Caco-2 (cell line): ENCODE data around the gene MAPK8IP3. TPM values are rescaled to one million over a fixed set of nuclear protein-coding genes. Genes with fewer than 3 reads are reported as not detected.

ENCODE experiments used
- BruUV-seq: library from RNA; stranded (reverse); fragments of 400-500 nt; replicated peaks from 2 replicates; lab custom pipeline; 2021; lab: Mats Ljungman, UMichigan
- CTCF ChIA-PET: fragments of 300-600 bp; sonication (Branson Sonifier 250); formaldehyde crosslinking; loops from one replicate; lab custom pipeline; 2022; ENCODE audit warnings: antibody characterized with exemption; lab: Charles Lee
- POLR2A ChIA-PET: fragments of 300-600 bp; sonication (Branson Sonifier 250); formaldehyde crosslinking; loops from one replicate; lab custom pipeline; 2022; ENCODE audit warnings: antibody characterized with exemption; lab: Charles Lee
- DNase-seq, 2 experiments: peaks; one replicate each; pipeline versions ENCODE4 v3.0.0 to v3.0.0-alpha.2; 2020 to 2022
- H3K27me3 ChIP-seq: replicated peaks from 2 replicates; pipeline ENCODE4 v1.6.0; 2011; ENCODE audit warnings: low read length; ENCODE audit not compliant: control insufficient read depth, insufficient read depth
- H3K36me3 ChIP-seq: 2 replicates; pipeline ENCODE4 v1.5.1; 2011; ENCODE audit warnings: low read length; ENCODE audit not compliant: control insufficient read depth, insufficient read depth
- H3K4me1 ChIP-seq: fragments of 250-450 bp; sonication (Bioruptor Pico); 2 replicates; pipeline ENCODE4 v1.5.1; 2020; ENCODE audit warnings: mild to moderate bottlenecking
- H3K4me3 ChIP-seq: 2 replicates; pipeline ENCODE4 v1.5.1; 2011; ENCODE audit warnings: low read depth, mild to moderate bottlenecking, control low read depth, low read length
- H3K9me3 ChIP-seq: fragments of 250-450 bp; sonication (Bioruptor Pico); 2 replicates; pipeline ENCODE4 v1.5.1; 2020; ENCODE audit warnings: mild to moderate bottlenecking, moderate library complexity
- H3K27ac Mint-ChIP-seq: one replicate; pipeline ENCODE4 v1.8.0; 2022; ENCODE audit warnings: mixed read lengths; ENCODE audit not compliant: unreplicated experiment
- H3K27me3 Mint-ChIP-seq: one replicate; pipeline ENCODE4 v1.8.0; 2022; ENCODE audit warnings: mixed read lengths; ENCODE audit not compliant: insufficient read depth, unreplicated experiment
- H3K36me3 Mint-ChIP-seq: one replicate; pipeline ENCODE4 v1.8.0; 2022; ENCODE audit warnings: mild to moderate bottlenecking, mixed read lengths; ENCODE audit not compliant: insufficient read depth, unreplicated experiment
- H3K4me1 Mint-ChIP-seq: one replicate; pipeline ENCODE4 v1.8.0; 2022; ENCODE audit warnings: low read depth, mixed read lengths; ENCODE audit not compliant: unreplicated experiment
- H3K4me3 Mint-ChIP-seq: one replicate; pipeline ENCODE4 v1.8.0; 2022; ENCODE audit warnings: mild to moderate bottlenecking, moderate library complexity, mixed read lengths; ENCODE audit not compliant: unreplicated experiment
- H3K9me3 Mint-ChIP-seq: one replicate; pipeline ENCODE4 v1.8.0; 2022; ENCODE audit warnings: mixed read lengths; ENCODE audit not compliant: unreplicated experiment
- CTCF ChIP-seq, 2 experiments: fragments of 200-600 bp in 1 of 2; IDR thresholded peaks; 1 replicate in 1 of 2; 2 replicates in 1 of 2; pipeline versions ENCODE4 v1.5.1 to v1.8.0; 2011 to 2022; ENCODE audit warnings: antibody characterized with exemption in 1 of 2, control low read depth in 1 of 2, inconsistent platforms in 1 of 2, low read depth in 1 of 2, low read length in 1 of 2, mild to moderate bottlenecking in 1 of 2, moderate library complexity in 1 of 2; ENCODE audit not compliant: insufficient read depth in 1 of 2, severe bottlenecking in 1 of 2, unreplicated experiment in 1 of 2
- intact Hi-C: fragments of 100-400 bp; cut with micrococcal nuclease; formaldehyde crosslinking; loops from one replicate; pipeline ENCODE4 v1.10.0; 2022; ENCODE audit not compliant: unreplicated experiment
- total RNA-seq: library from RNA; stranded (reverse); gene quantifications from 2 replicates; pipeline ENCODE4 v1.2.3, GENCODE V29; 2022

Gene MAPK8IP3
- total RNA-seq, 1 experiment from 2014 or later: 60.5 TPM

- Histone ChIP-seq H3K4me1 (peaks cover 11% of the 10 kb centered on the region), H3K4me3 (no peak overlapping the region; the same call in 1 of the 2 replicates), H3K36me3 (no peaks in the 10 kb centered on the region), H3K27me3 (no peaks in the 10 kb centered on the region), H3K9me3 (no peaks in the 10 kb centered on the region)
- H3K9me3 Mint-ChIP-seq: no peaks in the 10 kb centered on the region
- TF ChIP-seq CTCF (IDR thresholded peaks at IDR 0.05; ENCODE audit: insufficient read depth in 1 of 2, low read depth in 1 of 2, low read length in 1 of 2, severe bottlenecking in 1 of 2, unreplicated experiment in 1 of 2): no peak
- peaks cover 80% of the 10 kb centered on the region for H3K36me3 Mint-ChIP-seq
- no peak overlapping the region for H3K27ac Mint-ChIP-seq
- no peak for DNase-seq
- H3K27me3 Mint-ChIP-seq: no peaks in the 10 kb centered on the region
- intact Hi-C loops: no loop called here
- no peaks in the 10 kb centered on the region for H3K4me1 Mint-ChIP-seq
- POLR2A ChIA-PET: no interaction called here
- BruUV-seq: no TSS peak
- H3K4me3 Mint-ChIP-seq: no peak overlapping the region
- CTCF ChIA-PET: no interaction called here
These were observed 70.1 kb downstream of the MAPK8IP3 start for GRCh38 chr16:1775846-1776671.

- Histone ChIP-seq H3K4me1 (peaks cover 15% of the 10 kb centered on the region), H3K9me3 (no peaks in the 10 kb centered on the region), H3K36me3 (no peaks in the 10 kb centered on the region), H3K27me3 (no peaks in the 10 kb centered on the region), H3K4me3 (no peak overlapping the region)
- H3K27me3 Mint-ChIP-seq: no peaks in the 10 kb centered on the region
- H3K27ac Mint-ChIP-seq: no peak overlapping the region
- peaks cover 5% of the 10 kb centered on the region for H3K4me1 Mint-ChIP-seq
- ChIA-PET CTCF (no interaction called here), POLR2A (no interaction called here)
- DNase-seq: no peak
- intact Hi-C loops: no loop called here
- no TSS peak for BruUV-seq
- H3K4me3 Mint-ChIP-seq: no peak overlapping the region
- H3K36me3 Mint-ChIP-seq: peaks cover 83% of the 10 kb centered on the region
- no peak for TF ChIP-seq CTCF (IDR thresholded peaks at IDR 0.05; ENCODE audit: insufficient read depth in 1 of 2, low read depth in 1 of 2, low read length in 1 of 2, severe bottlenecking in 1 of 2, unreplicated experiment in 1 of 2)
- no peaks in the 10 kb centered on the region for H3K9me3 Mint-ChIP-seq
These were observed 70.6 kb downstream of the MAPK8IP3 start for GRCh38 chr16:1776672-1776955.

GRCh38 chr16:1776991-1777374, 71.0 kb downstream of the MAPK8IP3 start:
- POLR2A ChIA-PET: no interaction called here
- no peak for DNase-seq
- H3K4me1 Mint-ChIP-seq: peaks cover 8% of the 10 kb centered on the region
- Histone ChIP-seq H3K36me3 (no peaks in the 10 kb centered on the region), H3K27me3 (no peaks in the 10 kb centered on the region), H3K9me3 (no peaks in the 10 kb centered on the region), H3K4me1 (peaks cover 15% of the 10 kb centered on the region), H3K4me3 (no peak overlapping the region)
- H3K9me3 Mint-ChIP-seq: no peaks in the 10 kb centered on the region
- H3K36me3 Mint-ChIP-seq: peaks cover 83% of the 10 kb centered on the region
- H3K27ac Mint-ChIP-seq: no peak overlapping the region
- CTCF ChIA-PET: no interaction called here
- H3K4me3 Mint-ChIP-seq: no peak overlapping the region
- TF ChIP-seq CTCF (IDR thresholded peaks at IDR 0.05; ENCODE audit: insufficient read depth in 1 of 2, low read depth in 1 of 2, low read length in 1 of 2, severe bottlenecking in 1 of 2, unreplicated experiment in 1 of 2): no peak
- no TSS peak for BruUV-seq
- no peaks in the 10 kb centered on the region for H3K27me3 Mint-ChIP-seq
- intact Hi-C loops: no loop called here
